GM21381 (cell line): ENCODE measurements around the gene KANSL2.
"Not testable (repeated sequence)": the region's sequence is repeated elsewhere in the genome, so short reads cannot be mapped to it uniquely, and the experiment has no call there.

Experiments used
- ATAC-seq: cut with Tn5 transposase; IDR thresholded peaks from one replicate; pipeline ENCODE4 v1.9.1; 2021; ENCODE audit warnings: mild to moderate bottlenecking, moderate library complexity; ENCODE audit not compliant: unreplicated experiment

The KANSL2 gene, protein sequence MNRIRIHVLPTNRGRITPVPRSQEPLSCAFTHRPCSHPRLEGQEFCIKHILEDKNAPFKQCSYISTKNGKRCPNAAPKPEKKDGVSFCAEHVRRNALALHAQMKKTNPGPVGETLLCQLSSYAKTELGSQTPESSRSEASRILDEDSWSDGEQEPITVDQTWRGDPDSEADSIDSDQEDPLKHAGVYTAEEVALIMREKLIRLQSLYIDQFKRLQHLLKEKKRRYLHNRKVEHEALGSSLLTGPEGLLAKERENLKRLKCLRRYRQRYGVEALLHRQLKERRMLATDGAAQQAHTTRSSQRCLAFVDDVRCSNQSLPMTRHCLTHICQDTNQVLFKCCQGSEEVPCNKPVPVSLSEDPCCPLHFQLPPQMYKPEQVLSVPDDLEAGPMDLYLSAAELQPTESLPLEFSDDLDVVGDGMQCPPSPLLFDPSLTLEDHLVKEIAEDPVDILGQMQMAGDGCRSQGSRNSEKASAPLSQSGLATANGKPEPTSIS

DNA sequence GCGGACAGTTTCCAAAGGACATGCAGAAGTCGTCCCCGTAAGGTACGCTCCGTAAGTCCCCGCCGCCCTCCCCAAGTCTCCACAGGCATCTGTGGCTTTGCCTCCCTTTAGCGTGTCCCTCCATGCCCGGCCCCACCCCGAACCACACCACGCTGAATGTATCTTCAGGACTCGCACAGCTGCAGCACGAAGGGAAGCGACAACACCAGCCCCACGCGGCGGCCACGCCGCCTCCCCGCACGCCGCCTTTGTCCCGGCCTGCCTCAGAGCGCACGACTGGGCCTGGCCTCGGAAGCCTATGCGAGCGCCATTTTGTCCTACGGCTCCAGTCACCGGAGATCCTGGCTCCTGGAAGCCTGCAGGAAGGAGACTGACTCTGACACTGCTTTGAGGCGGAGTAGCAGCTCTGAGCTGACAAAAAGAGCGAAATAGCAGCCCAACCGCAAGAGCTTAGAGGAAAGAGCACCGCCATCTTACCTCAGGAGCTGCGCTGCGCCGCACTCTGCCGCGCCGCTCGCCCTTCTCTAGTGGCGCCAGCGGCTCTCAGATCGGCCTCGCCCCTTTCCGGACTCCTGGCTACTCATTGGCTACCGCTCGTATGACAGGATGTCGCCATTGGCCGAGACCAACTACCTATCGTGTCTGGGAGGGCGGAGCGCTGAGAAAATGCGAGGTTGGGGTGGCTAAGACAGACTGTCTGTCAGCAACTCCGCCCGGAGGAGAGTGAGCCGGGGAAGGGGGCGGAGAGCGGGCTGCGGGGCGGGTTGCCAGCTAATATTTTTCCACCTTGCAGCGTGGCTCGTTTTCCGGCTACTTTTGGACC is at the start of gene KANSL2:
Gene KANSL2 (minus strand): TSS at position 529 of the 823 bp plus-strand sequence. CDS start 606 bp downstream, outside the sequence.
- peak; percentile 99 for ATAC-seq

DNA sequence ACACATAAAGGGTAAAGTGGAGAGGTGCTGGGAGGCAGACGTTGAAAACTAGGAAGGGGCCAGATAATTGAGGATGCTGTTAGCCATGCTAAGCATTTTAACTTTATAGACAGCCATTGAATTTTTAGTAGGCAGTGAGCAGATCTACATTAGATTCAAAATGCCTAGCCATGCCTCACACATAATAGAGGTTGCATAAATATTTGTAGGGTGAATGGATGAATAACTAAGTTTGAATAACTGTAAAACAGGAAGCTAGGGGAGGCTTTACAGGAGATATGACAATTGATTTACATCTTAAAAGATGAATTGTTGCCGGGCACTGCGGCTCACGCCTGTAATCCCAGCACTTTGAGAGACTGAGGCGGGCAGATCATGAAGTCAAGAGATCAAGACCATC is 46.8 kb upstream of the KANSL2 start:
- no peak for ATAC-seq

DNA sequence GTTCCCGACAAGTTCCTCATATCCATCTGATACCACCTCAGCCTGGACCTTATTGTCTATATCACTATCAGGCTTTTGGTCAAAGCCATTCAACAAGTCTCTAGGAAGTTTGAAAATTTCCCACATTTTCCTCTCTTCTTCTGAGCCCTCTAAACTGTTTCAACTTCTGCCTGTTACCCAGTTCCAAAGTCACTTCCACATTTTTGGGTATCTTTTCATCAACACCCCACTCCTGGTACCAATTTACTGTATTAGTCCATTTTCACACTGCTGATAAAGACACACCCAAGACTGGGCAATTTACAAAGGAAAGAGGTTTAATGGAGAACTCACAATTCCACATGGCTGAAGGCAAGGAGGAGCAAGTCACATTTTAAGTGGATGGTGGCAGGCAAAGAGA is 38.7 kb upstream of the KANSL2 start:
- ATAC-seq = not testable (repeated sequence)

DNA sequence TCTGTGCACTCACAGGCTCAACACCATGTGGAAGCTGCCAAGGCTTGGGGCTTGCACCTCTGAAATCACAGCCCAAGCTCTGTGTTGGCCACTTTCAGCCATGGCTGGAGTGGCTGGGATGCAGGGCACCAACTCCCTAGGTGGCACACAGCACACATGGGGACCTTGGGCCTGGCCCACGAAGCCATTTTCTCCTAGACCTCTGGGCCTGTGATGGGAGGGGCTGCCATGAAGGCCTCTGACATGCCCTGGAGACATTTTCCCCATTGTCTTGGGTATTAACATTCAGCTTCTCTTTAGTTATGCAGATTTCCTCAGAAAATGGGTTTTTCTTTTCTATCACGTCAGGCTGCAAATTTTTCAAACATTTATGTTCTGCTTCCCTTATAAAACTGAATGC is 38.1 kb upstream of the KANSL2 start:
- ATAC-seq = not testable (repeated sequence)

DNA sequence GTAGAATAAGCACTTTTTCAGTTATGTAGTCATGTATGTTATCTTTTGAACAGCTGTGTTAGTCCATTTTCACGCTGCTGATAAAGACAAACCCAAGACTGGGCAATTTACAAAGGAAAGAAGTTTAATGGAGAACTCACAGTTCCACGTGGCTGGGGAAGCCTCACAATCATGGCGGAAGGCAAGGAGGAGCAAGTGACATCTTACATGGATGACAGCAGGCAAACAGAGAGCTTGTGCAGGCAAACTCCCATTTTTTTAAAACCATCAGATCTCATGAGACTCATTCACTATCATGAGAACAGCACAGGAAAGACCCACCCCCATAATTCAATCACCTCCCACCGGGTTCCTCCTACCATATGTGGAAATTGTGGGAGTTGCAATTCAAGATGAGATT is 37.0 kb upstream of the KANSL2 start:
- not testable (repeated sequence) for ATAC-seq

DNA sequence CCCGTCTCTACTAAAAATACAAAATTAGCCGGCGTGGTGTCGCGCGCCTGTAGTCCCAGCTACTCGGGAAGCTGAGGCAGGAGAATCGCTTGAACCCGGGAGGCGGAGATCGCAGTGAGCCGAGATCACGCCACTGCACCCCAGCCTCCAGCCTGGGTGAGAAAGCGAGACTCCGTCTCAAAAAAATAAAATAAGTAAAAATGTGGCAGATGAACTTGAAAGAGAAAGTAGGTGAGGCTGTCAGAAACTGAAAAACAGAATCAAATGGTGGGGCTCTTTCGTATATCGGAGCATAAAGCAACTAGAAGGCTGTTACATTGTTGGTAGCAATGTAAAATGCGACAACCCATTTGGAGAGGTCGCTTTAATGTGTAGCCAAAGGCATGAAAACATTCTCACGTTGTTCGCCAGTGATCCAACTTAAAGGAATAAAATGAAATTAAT is 35.2 kb upstream of the KANSL2 start:
- peak; percentile 2 for ATAC-seq

DNA sequence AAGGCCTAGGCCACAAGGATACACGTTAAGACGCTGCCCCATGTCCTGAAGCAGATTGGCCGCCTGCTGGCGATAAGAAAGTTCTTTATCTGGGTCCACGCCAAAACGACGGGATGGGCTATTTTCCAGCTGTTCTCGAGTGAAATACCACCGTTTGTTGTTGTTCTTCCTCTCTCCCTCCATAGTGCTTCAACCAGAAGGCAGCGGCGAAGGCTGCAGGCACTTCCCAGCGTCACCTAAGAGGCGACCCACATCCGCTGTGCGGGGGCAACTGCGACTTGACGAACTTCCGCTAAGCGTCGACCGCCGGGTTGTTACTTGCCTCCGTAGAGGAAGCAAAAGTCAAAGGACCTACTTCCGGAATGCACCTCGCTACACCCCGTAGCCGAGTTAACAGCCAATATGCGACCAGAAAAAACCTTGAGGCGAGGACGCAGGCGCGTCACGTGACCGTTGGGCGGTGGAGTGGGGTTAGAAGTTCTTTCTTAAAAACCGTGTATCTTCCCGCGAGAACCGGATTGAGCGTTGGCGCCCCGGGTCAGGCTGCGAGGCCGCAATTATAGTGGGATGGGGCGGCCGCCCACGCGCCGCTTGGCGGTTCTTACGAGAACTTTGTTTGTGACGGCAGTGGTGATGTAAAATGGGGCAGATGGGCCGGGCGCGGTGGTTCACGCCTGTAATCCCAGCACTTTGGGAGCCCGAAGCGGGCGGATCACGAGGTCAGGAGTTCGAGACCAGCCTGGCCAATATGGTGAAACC is 34.6 kb upstream of the KANSL2 start, which contains the start of gene CCNT1:
Gene CCNT1 (minus strand): TSS at position 215 of the 759 bp plus-strand sequence. CDS start 32 bp downstream, at position 183.
- peak; percentile 98 for ATAC-seq

DNA sequence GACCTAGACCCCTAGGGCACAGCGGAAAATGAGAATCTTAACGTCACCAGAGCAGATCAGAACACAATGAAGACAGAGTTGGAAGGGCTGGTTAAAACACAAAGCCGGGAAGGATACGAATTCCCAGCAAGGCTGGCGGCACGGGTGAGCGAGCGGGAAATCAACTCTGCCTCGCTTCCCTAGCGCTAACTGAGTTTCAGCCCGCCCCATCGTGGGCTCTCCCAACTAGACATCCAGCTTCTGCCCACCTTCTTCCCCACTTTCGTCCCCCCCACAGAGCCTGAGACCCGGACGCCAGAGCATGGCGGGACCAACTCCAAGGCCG is 34.1 kb upstream of the KANSL2 start:
- no peak for ATAC-seq

DNA sequence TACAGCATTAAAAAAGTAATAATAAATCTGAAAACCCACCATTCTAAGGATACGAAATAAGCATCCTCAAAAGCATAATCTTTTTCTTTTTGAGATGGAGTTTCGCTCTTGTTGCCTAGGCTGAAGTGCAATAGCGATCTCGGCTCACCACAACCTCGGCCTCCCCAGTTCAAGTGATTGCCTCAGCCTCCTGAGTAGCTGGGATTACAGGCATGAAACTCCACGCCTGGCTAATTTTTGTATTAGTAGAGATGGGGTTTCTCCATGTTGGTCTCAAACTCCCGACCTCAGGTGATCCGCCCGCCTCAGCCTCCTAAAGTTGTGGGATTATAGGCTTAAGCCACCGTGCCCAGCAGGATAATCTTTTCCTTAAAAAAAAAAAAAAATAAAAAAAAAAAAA is 30.2 kb upstream of the KANSL2 start:
- no peak for ATAC-seq

DNA sequence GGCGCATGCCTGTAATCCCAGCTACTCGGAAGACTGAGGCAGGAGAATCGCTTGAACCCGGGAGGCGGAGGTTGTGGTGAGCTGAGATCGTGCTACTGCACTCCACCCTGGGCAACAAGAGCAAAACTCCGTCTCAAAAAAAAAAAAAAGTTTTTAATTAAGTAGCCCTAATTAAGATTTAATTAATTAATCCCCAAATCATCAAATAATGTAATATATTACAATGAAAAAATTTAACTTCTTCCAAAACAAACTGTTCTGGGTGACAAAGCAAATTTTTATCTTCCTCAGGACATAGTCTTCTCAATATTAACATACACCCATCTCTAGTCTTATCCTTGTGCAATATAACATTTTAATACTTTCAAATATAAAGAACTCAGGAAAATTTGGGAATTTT is 16.8 kb upstream of the KANSL2 start:
- not testable (repeated sequence) for ATAC-seq

DNA sequence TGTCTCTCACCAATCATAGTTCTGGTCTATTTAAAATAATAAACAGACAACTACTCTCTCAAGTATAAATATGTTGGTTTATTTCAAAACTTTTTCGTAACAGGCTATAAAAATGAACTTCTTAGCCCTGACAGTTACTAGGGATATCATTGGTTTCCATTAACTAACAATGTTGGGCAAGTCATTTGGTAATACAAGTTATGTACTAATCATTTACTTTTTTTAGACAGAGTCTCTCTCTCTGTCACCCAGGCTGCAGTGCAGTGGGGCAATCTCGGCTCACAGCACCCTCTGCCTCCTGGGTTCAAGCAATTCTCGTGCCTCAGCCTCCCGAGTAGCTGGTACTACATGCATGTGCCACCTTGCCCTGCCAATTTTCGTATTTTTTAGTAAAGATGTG is 14.6 kb upstream of the KANSL2 start:
- no peak for ATAC-seq

DNA sequence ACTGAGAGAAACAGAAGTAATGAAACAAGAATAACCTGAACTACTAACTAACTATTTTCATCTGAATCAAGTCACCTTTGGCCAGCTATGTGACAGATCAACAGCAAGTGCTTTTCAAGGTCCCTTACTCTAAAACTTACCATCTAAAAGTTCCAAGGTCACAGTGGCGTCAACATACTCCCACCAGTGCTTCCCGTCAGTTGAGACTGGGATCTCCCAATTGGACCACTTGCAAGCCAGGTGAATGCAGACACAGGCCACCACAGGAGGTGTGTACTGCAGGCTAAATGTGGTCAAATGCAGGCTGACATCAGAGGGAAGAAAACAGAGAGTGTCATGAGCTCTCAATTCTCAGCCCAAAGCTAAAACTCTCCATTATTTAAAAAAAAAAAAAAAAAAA is 13.8 kb upstream of the KANSL2 start:
- no peak for ATAC-seq

DNA sequence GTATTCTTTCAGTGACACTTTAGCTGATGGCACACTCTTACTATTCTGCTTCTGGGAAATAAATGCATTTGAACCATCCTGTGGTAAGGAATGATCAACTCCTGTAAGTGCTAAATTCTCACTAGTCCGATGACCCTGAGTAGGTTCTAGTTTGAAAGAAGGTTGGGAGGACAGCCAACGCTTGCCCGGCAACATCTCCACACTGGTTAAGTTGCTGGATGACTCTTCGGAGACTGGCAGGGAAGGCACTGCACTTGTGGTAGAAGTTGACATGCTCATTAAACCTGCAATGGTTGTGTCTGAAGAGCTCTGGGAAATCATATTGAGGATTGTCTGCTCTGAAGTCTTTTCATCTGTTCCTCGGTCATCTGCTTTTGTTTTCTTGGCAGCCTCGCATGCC is 12.0 kb upstream of the KANSL2 start:
- ATAC-seq = no peak

DNA sequence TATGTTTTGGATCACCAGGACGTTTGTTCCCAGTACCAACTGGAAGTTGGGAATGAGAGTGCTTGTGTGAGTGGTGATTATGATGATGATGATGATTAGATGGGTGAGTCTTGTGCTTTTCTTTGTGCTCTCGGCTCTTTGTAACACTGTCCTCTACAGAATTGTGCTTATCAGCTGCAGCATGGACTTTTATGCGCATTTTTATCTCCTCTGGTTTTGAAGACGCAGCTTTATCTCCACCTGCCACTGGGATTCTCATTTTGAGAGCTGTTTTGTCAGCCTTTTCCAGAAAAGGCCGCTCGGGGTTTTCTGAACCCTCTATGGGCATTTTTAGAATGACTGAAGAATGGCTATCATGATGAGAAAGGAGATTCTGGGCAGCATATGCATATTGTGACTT is 11.5 kb upstream of the KANSL2 start:
- no peak for ATAC-seq

DNA sequence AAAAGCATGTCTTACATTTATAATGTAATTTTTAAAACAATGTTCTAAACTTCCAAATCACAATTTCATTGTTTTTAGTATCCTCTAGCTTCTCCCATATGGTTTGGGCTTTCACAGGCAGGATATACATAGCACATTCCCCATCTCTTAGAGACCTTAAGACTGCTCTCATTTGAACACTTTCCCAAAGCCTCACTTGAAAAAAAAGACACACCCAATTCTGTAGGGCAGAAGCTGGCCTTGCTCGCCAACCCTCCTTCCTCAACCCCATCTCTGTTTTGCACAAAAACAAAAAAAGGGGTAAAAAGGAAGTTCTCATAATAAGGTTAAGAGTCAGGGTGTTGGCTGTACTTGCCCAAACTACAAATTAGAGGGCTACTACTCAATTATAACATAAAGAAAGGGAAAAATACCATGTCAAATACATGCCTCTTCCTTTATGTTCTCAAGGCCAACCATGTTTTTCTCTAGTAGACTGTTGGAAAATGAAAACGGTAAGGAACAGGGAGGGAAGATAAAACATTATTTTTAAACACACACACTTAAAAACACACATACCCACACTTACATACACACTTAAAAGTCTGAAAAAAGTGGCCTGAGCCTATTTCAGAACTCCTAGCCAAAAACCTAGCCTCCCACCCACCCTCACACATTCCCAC is 9.9 kb upstream of the KANSL2 start:
- ATAC-seq = no peak

DNA sequence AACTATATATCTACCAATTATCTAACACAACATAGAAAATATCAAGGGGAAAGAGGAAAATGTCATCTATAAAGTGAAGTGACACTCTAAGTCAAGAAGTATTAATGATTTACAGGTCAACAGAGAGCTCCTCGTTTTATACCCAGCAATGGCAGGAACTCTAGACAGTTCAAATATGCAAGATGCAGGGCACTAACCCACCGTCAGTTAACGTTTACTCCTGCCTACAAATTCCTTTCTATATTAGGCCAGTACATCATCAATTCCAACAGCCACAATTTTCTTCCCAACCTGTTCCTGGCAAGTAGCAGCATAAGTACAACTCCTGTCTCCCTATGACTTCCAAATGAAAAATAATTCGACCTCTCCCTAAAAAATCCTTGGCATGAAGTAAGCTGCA is 9.0 kb upstream of the KANSL2 start:
- no peak for ATAC-seq

DNA sequence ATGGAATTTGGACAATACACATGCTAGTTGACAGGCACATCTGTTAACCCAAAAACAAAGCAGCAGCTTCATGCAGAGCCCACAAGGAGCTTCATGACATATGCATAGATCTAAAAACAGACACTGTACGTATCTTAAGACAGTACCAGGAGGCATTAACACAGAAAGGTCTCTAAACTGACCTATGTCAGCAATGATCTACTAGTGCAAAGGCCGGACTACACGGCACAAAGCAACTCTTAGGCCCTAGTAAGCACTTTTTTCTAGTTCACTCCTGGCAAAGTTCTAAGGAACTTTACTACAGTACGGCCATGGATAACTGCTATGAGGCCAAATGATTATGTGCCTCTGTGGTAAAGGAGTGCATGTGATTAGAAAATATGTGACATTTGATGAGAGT is 8.4 kb upstream of the KANSL2 start:
- ATAC-seq = no peak

DNA sequence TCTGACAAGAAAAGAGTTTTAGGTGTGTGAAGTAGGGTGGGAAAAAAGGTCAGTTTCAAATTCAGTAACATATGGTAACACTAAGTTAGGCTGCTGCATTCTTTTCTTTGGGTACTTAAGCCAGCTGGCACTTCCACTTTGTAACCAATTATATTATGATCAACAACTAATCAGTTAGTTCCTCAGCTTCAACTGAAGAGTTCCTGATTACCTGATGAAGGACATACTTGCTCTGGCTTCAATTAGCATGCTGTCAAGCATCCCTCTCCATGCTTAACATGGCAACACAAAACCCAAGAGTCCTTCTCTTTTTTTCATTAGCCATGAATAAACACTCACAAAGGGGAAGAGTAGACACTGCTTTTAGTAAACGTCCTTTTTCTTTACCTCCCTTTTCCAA is 6.8 kb upstream of the KANSL2 start:
- ATAC-seq = no peak

DNA sequence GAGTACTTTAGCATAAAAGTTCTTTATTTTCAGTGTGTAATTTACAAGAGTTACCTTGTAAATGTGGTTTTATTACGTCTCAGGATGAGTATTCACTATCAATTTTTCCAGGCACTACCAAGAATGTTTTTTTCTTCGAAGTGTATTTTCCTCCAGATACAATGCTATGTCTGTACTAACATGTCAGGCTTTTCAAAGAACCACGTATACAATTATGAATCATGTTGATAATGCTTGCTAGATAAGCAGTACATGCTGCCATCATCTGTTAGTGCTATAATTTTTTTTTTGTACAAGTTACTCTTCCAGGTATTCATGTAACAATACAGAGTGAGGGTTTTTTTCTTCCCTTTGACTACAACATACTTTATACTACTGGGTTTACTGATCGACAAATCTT is 5.6 kb upstream of the KANSL2 start:
- ATAC-seq = no peak

DNA sequence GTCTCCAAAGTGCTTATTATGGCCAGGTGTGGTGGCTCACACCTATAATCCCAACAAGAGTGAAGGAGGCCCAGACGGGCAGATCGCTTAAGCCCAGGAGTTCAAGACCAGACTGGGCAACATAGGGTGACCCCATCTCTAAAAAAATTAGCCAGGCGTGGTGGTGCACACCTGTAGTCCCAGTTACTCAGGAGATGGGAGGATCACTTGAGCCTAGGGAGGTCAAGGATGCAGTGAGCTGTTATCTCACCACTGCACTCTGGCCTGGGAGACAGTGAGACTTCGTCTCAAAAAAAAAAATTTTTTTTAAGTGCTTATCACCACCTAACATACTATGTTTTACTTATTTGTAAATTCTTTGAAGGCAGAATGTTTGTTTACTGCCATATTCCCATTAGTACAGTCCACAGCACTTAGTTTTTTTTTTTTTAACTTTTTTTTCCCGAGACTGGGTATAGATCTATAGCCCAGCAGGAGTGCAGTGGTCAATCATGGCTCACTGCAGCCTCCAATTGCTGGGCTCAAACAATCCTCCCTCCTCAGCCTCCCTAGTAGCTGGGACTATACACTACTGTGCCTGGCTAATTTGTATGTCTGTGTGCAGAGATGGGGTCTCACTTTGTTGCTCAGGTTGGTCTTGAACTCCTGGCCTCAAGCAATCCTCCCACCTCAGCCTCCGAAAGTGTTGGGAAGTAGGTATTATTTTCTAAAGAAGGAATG is 4.7 kb upstream of the KANSL2 start:
- no peak for ATAC-seq
